AG09309 (cell line): ENCODE results near the gene SERPINB6.

Source experiments
- DNase-seq: peaks from one replicate; pipeline ENCODE4 v3.0.0-alpha.2; 2010; ENCODE audit warnings: low read depth
- H3K4me3 ChIP-seq: 2 replicates; pipeline ENCODE4 v1.5.1; 2011; ENCODE audit warnings: mild to moderate bottlenecking, low read depth, low read length, moderate library complexity; ENCODE audit not compliant: control insufficient read depth
- CTCF ChIP-seq: IDR thresholded peaks from 2 replicates; pipeline ENCODE4 v1.5.1; 2011; ENCODE audit warnings: mild to moderate bottlenecking, low read depth, low read length, inconsistent platforms; ENCODE audit not compliant: insufficient read depth, control insufficient read depth; ENCODE audit errors: missing control alignments

Gene SERPINB6

DNA sequence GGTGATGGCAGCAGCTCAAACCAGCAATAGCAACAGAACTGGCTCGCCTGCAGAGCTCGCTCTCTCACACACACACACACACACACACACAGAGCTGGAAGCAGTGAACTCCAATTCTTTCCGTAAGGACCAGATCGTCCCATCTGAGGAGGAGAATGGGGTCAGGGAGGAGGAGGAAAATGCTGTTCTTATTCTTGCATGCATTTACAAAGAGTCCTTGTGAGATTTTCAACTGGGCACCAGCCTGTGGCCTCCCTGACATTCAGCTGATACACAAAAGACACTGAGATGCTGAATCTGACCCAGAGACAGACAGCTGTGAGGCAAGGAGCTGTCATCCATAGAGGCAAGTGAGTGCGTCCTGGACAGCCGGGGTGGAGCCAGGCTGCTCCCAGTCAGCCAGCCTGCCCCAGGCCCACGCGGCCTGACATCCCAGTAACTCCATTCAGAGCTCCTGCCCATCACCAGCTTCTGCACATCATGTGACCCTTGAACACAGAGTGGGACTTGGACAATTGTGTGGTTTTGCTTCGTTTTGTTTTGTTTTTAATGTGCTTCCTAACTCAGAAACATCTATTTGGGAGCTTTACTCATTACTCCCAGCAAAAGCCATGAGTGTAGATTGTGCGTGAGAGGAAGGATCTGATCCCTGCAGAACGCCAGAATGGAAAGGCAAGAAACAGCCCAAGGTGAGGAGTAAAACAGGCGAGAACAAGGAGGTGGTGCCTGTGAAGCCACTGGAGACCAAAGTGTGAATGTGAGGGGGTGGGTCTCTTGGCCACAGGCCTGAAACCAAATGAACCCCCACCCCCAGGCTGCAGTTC, 70.3 kb downstream of the SERPINB6 start:
- H3K4me3 ChIP-seq: no peak overlapping the region
- no peak for TF ChIP-seq CTCF
- no peak for DNase-seq

- no peak for DNase-seq
- no peak overlapping the region for H3K4me3 ChIP-seq
- no peak for TF ChIP-seq CTCF
These were observed 71.1 kb downstream of the SERPINB6 start for GRCh38 chr6:2900221-2900807.

GRCh38 chr6:2899596-2899995, 71.8 kb downstream of the SERPINB6 start:
- no peak for TF ChIP-seq CTCF
- no peak overlapping the region for H3K4me3 ChIP-seq

More at GRCh38 chr6:2899596-2899995, 71.8 kb downstream of the SERPINB6 start:
- DNase-seq: no peak
